ENCODE results near the gene ADH4.

The ADH4 gene

DNA sequence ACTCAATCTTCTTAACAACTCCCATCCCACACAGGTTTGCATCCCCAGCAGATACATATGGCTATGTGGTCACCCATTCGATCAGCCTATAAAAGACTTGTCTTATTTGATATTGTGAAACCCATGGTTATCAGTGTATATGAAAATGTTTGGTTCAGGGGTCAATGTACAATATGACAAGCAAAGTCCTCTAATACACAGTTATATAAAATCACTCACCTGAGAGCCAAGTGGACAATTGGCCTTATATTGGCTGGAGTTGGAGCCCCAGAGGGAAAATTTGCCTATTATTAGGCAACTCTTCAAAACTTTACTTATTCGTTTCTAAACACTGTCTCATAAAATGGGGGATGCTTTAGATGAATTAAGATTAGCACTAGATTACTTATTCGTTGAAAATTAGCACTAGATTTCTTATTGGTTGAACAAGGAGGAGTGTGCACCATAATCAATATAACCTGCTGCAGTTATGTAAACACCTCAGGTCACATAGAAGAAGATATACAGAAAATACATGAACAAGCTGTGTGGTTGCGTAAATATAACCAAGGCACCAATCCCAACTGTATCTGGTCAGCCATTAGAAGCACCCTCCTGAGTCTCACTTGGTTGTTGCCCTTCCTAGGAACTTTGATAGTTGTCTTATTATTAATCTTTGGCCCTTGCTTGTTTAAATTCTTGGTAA, 10.7 kb upstream of the ADH4 start:
- Mint-ChIP-seq H3K27me3 (no peaks in the 10 kb centered on the region), H3K4me1 (no peaks in the 10 kb centered on the region), H3K4me3 (no peak overlapping the region), H3K27ac (no peak overlapping the region), H3K36me3 (peaks cover 2 to 5% of the 10 kb centered on the region in 2 donors), H3K9me3 (peaks cover 8 to 10% of the 10 kb centered on the region in 2 donors)
- no peak for DNase-seq
- ATAC-seq (replicated peaks) = no peak

- no peak overlapping the region for H3K27ac Mint-ChIP-seq
- no peak for DNase-seq
Observed at GRCh38 chr4:99151995-99152394, 7.9 kb upstream of the ADH4 start.

DNA sequence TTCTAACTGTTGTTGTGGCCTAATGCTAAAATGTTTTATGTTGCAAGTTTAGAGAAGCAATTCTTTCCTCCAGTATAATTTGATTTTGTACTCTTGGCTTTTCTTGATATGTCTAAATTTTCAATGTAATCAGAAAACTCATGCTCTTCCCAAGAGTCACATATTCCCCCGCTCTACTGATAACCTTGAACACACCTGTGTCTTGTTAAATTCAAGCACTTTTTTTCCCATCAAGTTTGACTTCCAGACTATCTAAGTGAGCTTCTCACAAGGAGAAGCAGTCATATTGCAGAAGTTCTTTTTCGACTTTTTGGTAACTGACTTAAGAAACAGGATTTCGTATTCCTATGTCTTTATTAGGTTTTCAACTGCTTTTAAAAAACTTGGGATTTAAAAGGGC, 7.4 kb upstream of the ADH4 start:
- DNase-seq (no peak), ATAC-seq (replicated peaks) (no peak)
- no peaks in the 10 kb centered on the region for H3K27me3 Mint-ChIP-seq
- no peak overlapping the region for H3K27ac Mint-ChIP-seq
- H3K36me3 Mint-ChIP-seq = peaks cover 2 to 5% of the 10 kb centered on the region in 2 donors
- H3K4me1 Mint-ChIP-seq = no peaks in the 10 kb centered on the region
- peaks cover 8 to 10% of the 10 kb centered on the region in 2 donors for H3K9me3 Mint-ChIP-seq
- H3K4me3 Mint-ChIP-seq = no peak overlapping the region

More at GRCh38 chr4:99151995-99152394, 7.9 kb upstream of the ADH4 start:
- Mint-ChIP-seq H3K4me3 (no peak overlapping the region), H3K27me3 (no peaks in the 10 kb centered on the region), H3K9me3 (peaks cover 8 to 10% of the 10 kb centered on the region in 2 donors), H3K4me1 (no peaks in the 10 kb centered on the region), H3K36me3 (peaks cover 2 to 5% of the 10 kb centered on the region in 2 donors)
- no peak for ATAC-seq (replicated peaks)

DNA sequence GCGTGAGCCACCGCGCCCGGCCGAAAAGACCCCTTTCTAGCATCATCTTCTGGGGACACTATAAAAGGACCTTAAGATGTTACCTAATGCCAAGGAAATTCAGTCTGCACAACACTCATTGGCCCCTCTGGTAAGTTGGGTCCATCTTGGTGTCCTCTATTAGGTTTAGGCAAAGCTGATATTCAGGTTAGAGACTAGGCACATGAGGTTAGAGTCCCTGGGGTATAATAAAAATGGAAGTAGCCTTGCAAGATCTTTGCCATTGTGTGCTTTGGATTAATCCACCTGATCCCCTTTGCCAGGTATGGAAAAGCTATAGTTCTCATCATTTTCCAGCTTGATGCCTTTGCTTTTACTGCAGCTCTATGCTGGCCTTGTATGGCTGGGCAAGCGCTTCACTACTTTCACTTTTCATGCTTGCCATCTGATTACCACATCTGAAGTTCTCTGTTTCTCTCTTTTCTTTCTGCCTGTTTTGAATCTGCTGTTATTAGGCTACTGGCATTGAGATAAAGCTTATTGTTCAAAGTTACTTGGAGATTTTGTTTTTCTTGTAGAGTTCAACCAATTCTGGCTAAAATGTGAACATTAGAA, 5.4 kb upstream of the ADH4 start:
- ATAC-seq (replicated peaks) (no peak), DNase-seq (no peak)
- no peaks in the 10 kb centered on the region for H3K4me1 Mint-ChIP-seq
- H3K36me3 Mint-ChIP-seq = peaks cover 2 to 5% of the 10 kb centered on the region in 2 donors
- no peak overlapping the region for H3K4me3 Mint-ChIP-seq
- no peak overlapping the region for H3K27ac Mint-ChIP-seq
- no peaks in the 10 kb centered on the region for H3K27me3 Mint-ChIP-seq
- H3K9me3 Mint-ChIP-seq = peaks cover 8 to 10% of the 10 kb centered on the region in 2 donors

- H3K4me3 Mint-ChIP-seq = no peak overlapping the region
- no peak overlapping the region for H3K27ac Mint-ChIP-seq
- no peaks in the 10 kb centered on the region for H3K27me3 Mint-ChIP-seq
- DNase-seq (no peak), ATAC-seq (replicated peaks) (no peak)
- H3K9me3 Mint-ChIP-seq = peaks cover 8 to 10% of the 10 kb centered on the region in 2 donors
- no peaks in the 10 kb centered on the region for H3K4me1 Mint-ChIP-seq
- H3K36me3 Mint-ChIP-seq = peaks cover 2 to 5% of the 10 kb centered on the region in 2 donors
Observed at GRCh38 chr4:99148550-99148949, 4.5 kb upstream of the ADH4 start.

- H3K9me3 Mint-ChIP-seq = no peaks in the 10 kb centered on the region
- H3K4me1 Mint-ChIP-seq = no peaks in the 10 kb centered on the region
- no peak for ATAC-seq (replicated peaks)
- H3K27ac Mint-ChIP-seq = no peak overlapping the region
- no peak for DNase-seq
- no peaks in the 10 kb centered on the region for H3K27me3 Mint-ChIP-seq
- H3K36me3 Mint-ChIP-seq = no peaks in the 10 kb centered on the region
- no peak overlapping the region for H3K4me3 Mint-ChIP-seq
Observed at GRCh38 chr4:99144587-99144986, 490 bp upstream of the ADH4 start.

DNA sequence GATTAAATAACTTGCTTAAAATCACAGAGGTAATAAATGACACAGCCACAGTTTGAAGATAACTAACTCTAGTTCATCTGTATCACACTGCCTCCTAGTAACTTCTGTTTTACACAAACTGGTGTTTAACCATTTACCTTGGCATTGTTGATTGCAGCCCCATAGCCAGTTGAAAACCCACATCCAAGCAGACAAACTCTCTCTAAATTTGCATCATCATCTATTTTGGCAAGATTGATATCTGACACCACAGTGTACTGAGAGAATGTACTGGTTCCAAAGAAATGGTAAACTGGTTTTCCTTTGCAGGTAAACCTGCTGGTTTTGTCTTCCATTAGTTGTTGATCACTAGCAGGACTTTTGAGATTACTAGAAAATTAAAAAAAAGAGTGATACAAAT, 7.8 kb downstream of the ADH4 start:
- no peak for ATAC-seq (replicated peaks)
- Mint-ChIP-seq H3K9me3 (no peaks in the 10 kb centered on the region), H3K27me3 (peaks cover 0 to 7% of the 10 kb centered on the region in 2 donors)

DNA sequence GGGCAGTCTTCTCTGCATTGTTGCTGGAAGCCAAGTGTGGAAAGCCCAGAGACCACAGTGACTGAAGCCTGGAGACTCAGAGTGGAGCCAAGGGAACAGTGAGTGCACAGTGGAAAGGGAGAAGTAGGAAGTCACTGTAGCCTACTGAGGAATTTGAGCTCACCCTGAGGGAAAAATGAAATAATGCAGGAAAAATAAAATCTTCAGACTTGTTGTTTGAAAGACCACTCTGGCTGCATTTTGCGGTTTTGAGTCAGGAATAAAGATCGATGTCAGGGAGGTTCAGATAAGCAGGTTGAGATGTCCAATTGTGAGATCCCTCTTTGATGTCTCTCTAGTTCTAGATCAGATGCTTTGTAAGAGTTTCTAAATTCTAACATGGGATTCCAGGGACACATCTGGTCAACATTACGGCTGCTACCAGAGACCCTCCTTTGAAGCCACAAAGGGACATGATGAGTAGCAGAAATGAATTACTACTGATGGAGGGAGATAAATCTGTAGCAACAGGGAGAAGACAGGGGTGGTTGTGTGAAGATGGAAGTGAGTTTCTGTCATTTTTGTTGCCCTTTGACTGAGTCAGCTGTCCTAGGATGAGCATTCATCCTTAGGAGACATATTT, 8.4 kb downstream of the ADH4 start:
- Mint-ChIP-seq H3K4me3 (no peak overlapping the region), H3K36me3 (no peaks in the 10 kb centered on the region), H3K27me3 (peaks cover 0 to 7% of the 10 kb centered on the region in 2 donors), H3K9me3 (no peaks in the 10 kb centered on the region), H3K4me1 (no peaks in the 10 kb centered on the region), H3K27ac (no peak overlapping the region)
- DNase-seq (no peak), ATAC-seq (replicated peaks) (peak in 1 of 2 donors; percentile 25)

More for the DNA sequence above, 7.8 kb downstream of the ADH4 start:
- Mint-ChIP-seq H3K27ac (no peak overlapping the region), H3K36me3 (no peaks in the 10 kb centered on the region), H3K4me3 (no peak overlapping the region), H3K4me1 (no peaks in the 10 kb centered on the region)
- DNase-seq = no peak

DNA sequence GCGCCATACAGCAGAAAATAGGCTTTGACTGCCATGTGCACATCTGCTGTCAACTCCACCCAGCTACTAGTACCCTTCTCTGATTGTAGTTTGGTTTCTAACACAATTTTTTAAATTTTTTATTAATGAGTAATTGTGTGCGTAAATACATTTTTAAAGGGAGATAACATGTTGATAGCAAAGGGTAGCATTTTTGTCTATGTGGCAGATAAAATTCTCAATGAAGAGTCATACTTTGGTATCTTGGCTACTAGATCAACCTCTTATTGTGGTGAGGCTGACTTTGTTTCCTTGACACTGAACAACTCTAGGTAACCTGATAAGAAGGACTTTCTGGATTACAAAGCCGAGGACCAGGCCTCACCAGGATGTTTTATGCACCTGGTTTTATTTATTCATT, 9.5 kb downstream of the ADH4 start:
- no peak for DNase-seq
- Mint-ChIP-seq H3K36me3 (no peaks in the 10 kb centered on the region), H3K9me3 (no peaks in the 10 kb centered on the region), H3K27me3 (peaks cover 0 to 7% of the 10 kb centered on the region in 2 donors), H3K27ac (no peak overlapping the region), H3K4me3 (no peak overlapping the region), H3K4me1 (no peaks in the 10 kb centered on the region)
- no peak for ATAC-seq (replicated peaks)

- no peaks in the 10 kb centered on the region for H3K9me3 Mint-ChIP-seq
- no peaks in the 10 kb centered on the region for H3K4me1 Mint-ChIP-seq
- H3K36me3 Mint-ChIP-seq = no peaks in the 10 kb centered on the region
- peaks cover 0 to 3% of the 10 kb centered on the region in 2 donors for H3K27me3 Mint-ChIP-seq
- ATAC-seq (replicated peaks) (no peak), DNase-seq (no peak)
- H3K27ac Mint-ChIP-seq = no peak overlapping the region
- H3K4me3 Mint-ChIP-seq = no peak overlapping the region
Observed at GRCh38 chr4:99131378-99131777, 12.7 kb downstream of the ADH4 start.

DNA sequence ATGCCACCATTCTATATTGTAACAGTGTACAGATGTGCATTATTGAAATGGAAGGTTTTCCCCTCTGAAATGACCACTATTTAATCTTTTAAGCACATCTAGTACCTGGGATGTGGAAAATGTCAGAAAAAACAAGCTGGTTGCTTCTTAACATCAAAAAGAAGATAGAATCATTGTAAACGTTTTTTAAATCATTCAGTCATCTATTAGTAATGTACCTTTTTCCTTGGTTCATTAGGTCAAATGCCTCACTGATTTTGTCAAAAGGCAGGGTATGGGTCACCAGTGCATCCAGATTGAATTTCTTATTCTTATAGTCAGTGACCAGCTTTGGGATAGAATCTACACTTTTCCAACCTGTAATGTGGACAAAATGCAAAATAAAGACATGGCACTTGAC, 17.7 kb downstream of the ADH4 start:
- no peak for ATAC-seq (replicated peaks)
- Mint-ChIP-seq H3K27me3 (no peaks in the 10 kb centered on the region), H3K36me3 (no peaks in the 10 kb centered on the region), H3K4me3 (no peak overlapping the region), H3K27ac (no peak overlapping the region), H3K4me1 (no peaks in the 10 kb centered on the region), H3K9me3 (no peaks in the 10 kb centered on the region)
- no peak for DNase-seq

DNA sequence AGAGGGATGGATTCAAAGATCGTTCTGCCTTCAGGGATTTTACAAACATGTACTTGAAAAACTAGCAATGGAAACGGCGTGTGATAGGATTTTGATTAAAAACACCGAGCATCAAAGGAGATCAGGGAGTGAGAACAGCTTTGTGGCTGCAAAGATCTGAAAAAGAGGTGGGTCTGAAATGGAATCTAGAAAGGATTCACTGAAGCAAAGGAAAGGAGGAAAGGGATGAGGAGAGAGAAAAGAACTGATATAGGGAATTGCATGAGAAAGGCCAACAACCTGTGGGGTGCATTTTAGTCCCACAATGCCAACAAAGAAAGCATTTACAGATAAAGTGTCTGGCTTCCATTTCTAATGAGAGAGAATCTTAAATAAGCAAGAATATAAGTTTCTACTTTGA, 23.1 kb downstream of the ADH4 start:
- Mint-ChIP-seq H3K36me3 (no peaks in the 10 kb centered on the region), H3K4me3 (no peak overlapping the region), H3K27me3 (no peaks in the 10 kb centered on the region), H3K27ac (no peak overlapping the region), H3K4me1 (no peaks in the 10 kb centered on the region), H3K9me3 (no peaks in the 10 kb centered on the region)
- no peak for ATAC-seq (replicated peaks)
- no peak for DNase-seq

GRCh38 chr4:99120501-99120900, 23.6 kb downstream of the ADH4 start:
- Mint-ChIP-seq H3K36me3 (no peaks in the 10 kb centered on the region), H3K9me3 (no peaks in the 10 kb centered on the region), H3K27ac (no peak overlapping the region), H3K4me1 (no peaks in the 10 kb centered on the region), H3K27me3 (no peaks in the 10 kb centered on the region), H3K4me3 (no peak overlapping the region)
- DNase-seq = no peak
- ATAC-seq (replicated peaks) = no peak

- no peak overlapping the region for H3K27ac Mint-ChIP-seq
- H3K27me3 Mint-ChIP-seq = no peaks in the 10 kb centered on the region
- no peaks in the 10 kb centered on the region for H3K4me1 Mint-ChIP-seq
- H3K4me3 Mint-ChIP-seq = no peak overlapping the region
- H3K36me3 Mint-ChIP-seq = no peaks in the 10 kb centered on the region
- no peaks in the 10 kb centered on the region for H3K9me3 Mint-ChIP-seq
- ATAC-seq (replicated peaks) (no peak), DNase-seq (no peak)
Observed at GRCh38 chr4:99117876-99118693, 26.0 kb downstream of the ADH4 start.

Data from stimulated activated naive B cell treated with anti-CD40 and anti-IgM and Interleukin-4, amounts not matched to agents 10 μg/mL and 1 μg/mL and 100 μg/mL, for 72 hours (primary cell).